H1 (cell line): ENCODE results near the gene TAF7. TPM values are rescaled to one million over a fixed set of nuclear protein-coding genes. Genes with fewer than 3 reads are reported as not detected.

Experiments used
- CHD7 ChIP-seq: fragments of 300-600 bp; sonication (generic); IDR thresholded peaks from 2 replicates; pipeline ENCODE4 v1.7.1; 2012; ENCODE audit warnings: low read length, moderate library complexity, mild to moderate bottlenecking, inconsistent platforms; ENCODE audit not compliant: insufficient replicate concordance
- CTCF ChIP-seq, 3 experiments: IDR thresholded peaks; 1 replicate in 2 of 3; 2 replicates in 1 of 3; pipeline versions ENCODE4 v1.5.1 to v1.6.1; 2011; ENCODE audit warnings: low read length in 3 of 3, mild to moderate bottlenecking in 3 of 3, inconsistent platforms in 2 of 3, low read depth in 1 of 3, moderate library complexity in 1 of 3; ENCODE audit not compliant: insufficient read depth in 1 of 3; ENCODE audit errors: control extremely low read depth in 1 of 3
- HDAC2 ChIP-seq, 2 experiments: fragments of 300-600 bp in 1 of 2; sonication (generic) in 1 of 2; IDR thresholded peaks; 2 replicates each; pipeline ENCODE4 v1.6.1; 2011 to 2012; ENCODE audit warnings: low read depth in 2 of 2, low read length in 2 of 2, mild to moderate bottlenecking in 2 of 2, moderate library complexity in 2 of 2, borderline replicate concordance in 1 of 2, inconsistent platforms in 1 of 2
- JUN ChIP-seq: IDR thresholded peaks from 2 replicates; pipeline ENCODE4 v1.6.1; 2011; ENCODE audit warnings: low read depth, mild to moderate bottlenecking, improper control_type of control experiment, low read length
- KDM5A ChIP-seq: fragments of 200-600 bp; IDR thresholded peaks from 2 replicates; pipeline ENCODE4 v1.7.1; 2012; ENCODE audit warnings: mild to moderate bottlenecking, low read length, inconsistent platforms, mixed read lengths
- SIX5 ChIP-seq: IDR thresholded peaks from 2 replicates; pipeline ENCODE4 v1.6.1; 2011; ENCODE audit warnings: mild to moderate bottlenecking, low read depth, low read length
- polyA plus RNA-seq, 7 experiments: library from polyadenylated mRNA; depleted of rRNA in 3 of 7; stranded (reverse) in 5 of 7; unstranded in 2 of 7; fragments of >200 nt in 5 of 7; fragments of 200-250 nt in 2 of 7; gene quantifications; 1 replicate in 5 of 7; 2 replicates in 1 of 7; 4 replicates in 1 of 7; pipeline versions ENCODE4 v1.2.1 to v1.2.3, GENCODE V29; 2011 to 2013; ENCODE audit warnings: missing spikeins in 2 of 7, mixed read lengths in 2 of 7
- total RNA-seq: library from RNA; stranded (reverse); fragmentation: NEBNext Ultra II Directional; extraction: Animal tissue kit (Norgen Biotek cat#: 25700); gene quantifications from 2 replicates; pipeline ENCODE4 v1.2.1, GENCODE V29; 2021

The TAF7 gene
- total and polyA plus RNA-seq, 2 of the 8 experiments (the other 6 are each of a cell fraction or from before 2014, with no cell fraction given) = 29.8 to 101 TPM

GRCh38 chr5:141320225-141321169 is at the start of gene TAF7 (continued):
- TF ChIP-seq CHD7 (no peak), KDM5A (peak; percentile 23; the same call in 1 of the 2 replicates), SIX5 (no peak), CTCF (IDR thresholded peaks at IDR 0.05; ENCODE audit: control extremely low read depth in 1 of 3, insufficient read depth in 1 of 3, low read depth in 1 of 3, low read length in 3 of 3) (peak; percentile 77 to 93 (median 80)), JUN (no peak), HDAC2 (IDR thresholded peaks at IDR 0.05; ENCODE audit: borderline replicate concordance in 1 of 2, low read depth in 2 of 2, low read length in 2 of 2) (no peak)
